GM18861 (cell line): ENCODE data around the gene SLC7A1.

Experiments
- ATAC-seq: cut with Tn5 transposase; IDR thresholded peaks from one replicate; pipeline ENCODE4 v1.9.1; 2021; ENCODE audit not compliant: unreplicated experiment

Gene SLC7A1

GRCh38 chr13:29532821-29533220, 62.7 kb downstream of the SLC7A1 start:
- ATAC-seq = no peak

- ATAC-seq = no peak
Measured at GRCh38 chr13:29532116-29532515, 63.4 kb downstream of the SLC7A1 start.

- ATAC-seq = no peak
Measured at GRCh38 chr13:29530901-29531300, 64.6 kb downstream of the SLC7A1 start.

- ATAC-seq = no peak
Measured at GRCh38 chr13:29529754-29530153, 65.7 kb downstream of the SLC7A1 start.

GRCh38 chr13:29527916-29528315, 67.6 kb downstream of the SLC7A1 start:
- no peak for ATAC-seq

GRCh38 chr13:29527511-29527910, 68.0 kb downstream of the SLC7A1 start:
- no peak for ATAC-seq

- no peak for ATAC-seq
Measured at GRCh38 chr13:29526741-29527140, 68.7 kb downstream of the SLC7A1 start.

- no peak for ATAC-seq
Measured at GRCh38 chr13:29525757-29526156, 69.7 kb downstream of the SLC7A1 start.

GRCh38 chr13:29524641-29525040, 70.8 kb downstream of the SLC7A1 start:
- no peak for ATAC-seq

GRCh38 chr13:29524176-29524575, 71.3 kb downstream of the SLC7A1 start:
- ATAC-seq = no peak

GRCh38 chr13:29523199-29523961, 72.1 kb downstream of the SLC7A1 start:
- ATAC-seq = no peak

- ATAC-seq = no peak
Measured at GRCh38 chr13:29522044-29522685, 73.3 kb downstream of the SLC7A1 start.

GRCh38 chr13:29521336-29521735, 74.2 kb downstream of the SLC7A1 start:
- no peak for ATAC-seq

GRCh38 chr13:29520671-29521070, 74.8 kb downstream of the SLC7A1 start:
- no peak for ATAC-seq

- no peak for ATAC-seq
Measured at GRCh38 chr13:29519921-29520320, 75.6 kb downstream of the SLC7A1 start.

- ATAC-seq = no peak
Measured at GRCh38 chr13:29516880-29517279, 78.6 kb downstream of the SLC7A1 start.

GRCh38 chr13:29516012-29516411, 79.5 kb downstream of the SLC7A1 start:
- ATAC-seq = no peak

GRCh38 chr13:29515372-29515771, 80.1 kb downstream of the SLC7A1 start:
- ATAC-seq = no peak

GRCh38 chr13:29514720-29515310, 80.7 kb downstream of the SLC7A1 start:
- no peak for ATAC-seq

- no peak for ATAC-seq
Measured at GRCh38 chr13:29513981-29514719, 81.3 kb downstream of the SLC7A1 start.
